Smooth muscle cell (in vitro differentiated cells): ENCODE measurements around the gene FAM234B. TPM values are rescaled to one million over a fixed set of nuclear protein-coding genes. Genes with fewer than 3 reads are reported as not detected.
A peak's percentile ranks its signal among the peaks of the same experiment; 100 is the strongest.
"Not testable (repeated sequence)": the region's sequence is repeated elsewhere in the genome, so short reads cannot be mapped to it uniquely, and the experiment has no call there.

Source experiments
- DNase-seq: peaks from one replicate; lab custom pipeline; 2025; ENCODE audit not compliant: unreplicated experiment; lab: John Stamatoyannopoulos, UW
- H2AFZ ChIP-seq: fragments of 200-600 bp; sonication (generic); 2 replicates; pipeline ENCODE4 v1.6.0; 2016; ENCODE audit warnings: antibody characterized with exemption, low read depth, mild to moderate bottlenecking
- H3F3A ChIP-seq: fragments of 200-600 bp; sonication (generic); 2 replicates; pipeline ENCODE4 v1.6.0; 2017; ENCODE audit warnings: antibody characterized with exemption, low read depth
- H3K27ac ChIP-seq: fragments of 200-600 bp; sonication (generic); 2 replicates; pipeline ENCODE4 v1.5.1; 2016; ENCODE audit warnings: low read depth, mild to moderate bottlenecking
- H3K27me3 ChIP-seq: fragments of 200-600 bp; sonication (generic); 2 replicates; pipeline ENCODE4 v1.6.1; 2016; ENCODE audit warnings: low read depth, mild to moderate bottlenecking
- H3K36me3 ChIP-seq: fragments of 200-600 bp; sonication (generic); 2 replicates; pipeline ENCODE4 v1.5.1; 2016; ENCODE audit warnings: low read depth
- H3K4me1 ChIP-seq: fragments of 200-600 bp; sonication (generic); 2 replicates; pipeline ENCODE4 v1.5.1; 2016; ENCODE audit warnings: low read depth
- H3K4me2 ChIP-seq: fragments of 200-600 bp; sonication (generic); 2 replicates; pipeline ENCODE4 v1.6.0; 2016; ENCODE audit warnings: mild to moderate bottlenecking
- H3K4me3 ChIP-seq: fragments of 200-600 bp; sonication (generic); 2 replicates; pipeline ENCODE4 v1.5.1; 2016; ENCODE audit warnings: mild to moderate bottlenecking
- H3K79me2 ChIP-seq: fragments of 200-600 bp; sonication (generic); 2 replicates; pipeline ENCODE4 v1.6.0; 2016; ENCODE audit warnings: low read depth, mild to moderate bottlenecking
- H3K9ac ChIP-seq: fragments of 200-600 bp; sonication (generic); 2 replicates; pipeline ENCODE4 v1.6.0; 2016; ENCODE audit warnings: low read depth
- H3K9me3 ChIP-seq: fragments of 200-600 bp; sonication (generic); replicated peaks from 2 replicates; pipeline ENCODE4 v1.5.1; 2016; ENCODE audit warnings: low read depth
- H4K20me1 ChIP-seq: fragments of 200-600 bp; sonication (generic); 2 replicates; pipeline ENCODE4 v1.6.0; 2016; ENCODE audit warnings: low read depth
- WGBS: methylation state at CpG from one replicate; pipeline ENCODE4 v1.1.7; 2016; ENCODE audit warnings: low lambda C conversion rate; 5-methylcytosine and 5-hydroxymethylcytosine counted together
- polyA plus RNA-seq: library from polyadenylated mRNA; unstranded; fragments of >200 nt; fragmentation: Nextera tagmentation; extraction: Ambion mirVana; gene quantifications from 2 replicates; pipeline ENCODE4 v1.2.1, GENCODE V29; 2016
- total RNA-seq: library from RNA; depleted of rRNA; stranded (reverse); fragments of >200 nt; gene quantifications from 2 replicates; pipeline ENCODE4 v1.2.3, GENCODE V29; 2014
- TF ChIP-seq, protein P1 (sequence below): fragments of 200-600 bp; sonication (generic); IDR thresholded peaks from 2 replicates; pipeline ENCODE4 v1.5.1; 2017; ENCODE audit warnings: borderline replicate concordance, mild to moderate bottlenecking, antibody characterized with exemption; ENCODE audit not compliant: insufficient read depth, poor library complexity, severe bottlenecking

The FAM234B gene
- total and polyA plus RNA-seq, 2 experiments from 2014 or later = 1.6 to 3.0 TPM

DNA sequence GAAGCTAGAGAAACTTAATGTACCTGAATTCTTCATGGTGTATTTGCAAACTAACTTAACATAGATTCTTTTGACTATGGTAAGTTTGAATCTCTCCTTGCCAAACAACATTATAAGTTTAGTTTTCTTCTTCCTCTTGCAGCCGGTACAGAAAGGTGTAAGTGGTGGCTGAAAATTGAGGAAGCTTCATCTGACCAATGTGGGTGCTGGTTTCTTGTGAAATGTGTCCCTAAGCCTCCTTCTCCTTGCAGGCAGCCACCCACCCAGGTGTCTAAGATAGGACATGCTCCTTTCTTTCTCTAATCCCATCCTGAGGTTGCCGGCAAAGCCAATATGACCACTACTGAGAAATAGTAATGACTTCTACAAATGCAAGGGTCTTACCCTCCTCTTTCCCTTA lies 38.7 kb downstream of the FAM234B start:
- Histone ChIP-seq H3K27me3 (no peaks in the 10 kb centered on the region), H3K4me1 (no peaks in the 10 kb centered on the region), H3K4me2 (no peak overlapping the region), H3K4me3 (no peak overlapping the region), H3K79me2 (no peaks in the 10 kb centered on the region), H3K27ac (no peak overlapping the region), H3K9me3 (no peaks in the 10 kb centered on the region), H2AFZ (no peak overlapping the region), H3K9ac (no peak overlapping the region), H4K20me1 (no peaks in the 10 kb centered on the region), H3K36me3 (no peaks in the 10 kb centered on the region), H3F3A (no peaks in the 10 kb centered on the region)
- WGBS = 88% methylated on average over 2 of the region's 2 CpGs
- TF ChIP-seq, protein P1, sequence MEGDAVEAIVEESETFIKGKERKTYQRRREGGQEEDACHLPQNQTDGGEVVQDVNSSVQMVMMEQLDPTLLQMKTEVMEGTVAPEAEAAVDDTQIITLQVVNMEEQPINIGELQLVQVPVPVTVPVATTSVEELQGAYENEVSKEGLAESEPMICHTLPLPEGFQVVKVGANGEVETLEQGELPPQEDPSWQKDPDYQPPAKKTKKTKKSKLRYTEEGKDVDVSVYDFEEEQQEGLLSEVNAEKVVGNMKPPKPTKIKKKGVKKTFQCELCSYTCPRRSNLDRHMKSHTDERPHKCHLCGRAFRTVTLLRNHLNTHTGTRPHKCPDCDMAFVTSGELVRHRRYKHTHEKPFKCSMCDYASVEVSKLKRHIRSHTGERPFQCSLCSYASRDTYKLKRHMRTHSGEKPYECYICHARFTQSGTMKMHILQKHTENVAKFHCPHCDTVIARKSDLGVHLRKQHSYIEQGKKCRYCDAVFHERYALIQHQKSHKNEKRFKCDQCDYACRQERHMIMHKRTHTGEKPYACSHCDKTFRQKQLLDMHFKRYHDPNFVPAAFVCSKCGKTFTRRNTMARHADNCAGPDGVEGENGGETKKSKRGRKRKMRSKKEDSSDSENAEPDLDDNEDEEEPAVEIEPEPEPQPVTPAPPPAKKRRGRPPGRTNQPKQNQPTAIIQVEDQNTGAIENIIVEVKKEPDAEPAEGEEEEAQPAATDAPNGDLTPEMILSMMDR = no peak
- DNase-seq = no peak

GRCh38 chr12:13083638-13084037 lies 39.5 kb downstream of the FAM234B start:
- DNase-seq, H3K27ac ChIP-seq, H3K4me2 ChIP-seq, H3K4me1 ChIP-seq, H3K9ac ChIP-seq, H3K9me3 ChIP-seq, H3K36me3 ChIP-seq, H3K79me2 ChIP-seq, H3K4me3 ChIP-seq, H4K20me1 ChIP-seq, H3K27me3 ChIP-seq, H2AFZ ChIP-seq, H3F3A ChIP-seq: not testable (repeated sequence)
- 97% methylated on average over 5 of the region's 5 CpGs for WGBS

GRCh38 chr12:13084898-13085640 lies 40.9 kb downstream of the FAM234B start:
- TF ChIP-seq, protein P1 = no peak
- no peak for DNase-seq
- H3K79me2 ChIP-seq = no peaks in the 10 kb centered on the region
- peak overlapping the region; percentile 18 for H3K27ac ChIP-seq
- H3K9me3 ChIP-seq = no peaks in the 10 kb centered on the region
- no peak overlapping the region for H3K4me2 ChIP-seq
- WGBS = 92% methylated on average over 11 of the region's 11 CpGs
- H2AFZ ChIP-seq = no peak overlapping the region
- no peaks in the 10 kb centered on the region for H4K20me1 ChIP-seq
- no peaks in the 10 kb centered on the region for H3K4me1 ChIP-seq
- no peaks in the 10 kb centered on the region for H3F3A ChIP-seq
- no peak overlapping the region for H3K9ac ChIP-seq
- H3K27me3 ChIP-seq = no peaks in the 10 kb centered on the region
- H3K4me3 ChIP-seq = no peak overlapping the region
- H3K36me3 ChIP-seq = no peaks in the 10 kb centered on the region

- Histone ChIP-seq H3K79me2 (no peaks in the 10 kb centered on the region), H3K4me3 (no peak overlapping the region), H3K27ac (peak overlapping the region; percentile 18), H3F3A (no peaks in the 10 kb centered on the region), H3K27me3 (no peaks in the 10 kb centered on the region), H3K9ac (no peak overlapping the region), H2AFZ (no peak overlapping the region), H3K9me3 (no peaks in the 10 kb centered on the region), H3K36me3 (no peaks in the 10 kb centered on the region), H3K4me2 (peak overlapping the region; percentile 1), H3K4me1 (no peaks in the 10 kb centered on the region), H4K20me1 (no peaks in the 10 kb centered on the region)
- 57% methylated on average over 7 of the region's 7 CpGs for WGBS
- TF ChIP-seq, protein P1 = no peak
- no peak for DNase-seq
Observed at GRCh38 chr12:13085968-13086686, 41.9 kb downstream of the FAM234B start.
